DND-41 (cell line): ENCODE measurements around the gene FUS.

Experiments
- EZH2 ChIP-seq: IDR thresholded peaks from 3 replicates; pipeline ENCODE4 v1.6.1; 2012; ENCODE audit warnings: borderline replicate concordance, low read depth, mild to moderate bottlenecking, moderate library complexity, low read length, inconsistent platforms; ENCODE audit not compliant: severe bottlenecking
- TF ChIP-seq, protein P1 (sequence below): IDR thresholded peaks from 2 replicates; pipeline ENCODE4 v1.5.1; 2012; ENCODE audit warnings: borderline replicate concordance, low read length, moderate library complexity, mild to moderate bottlenecking; ENCODE audit not compliant: poor library complexity, severe bottlenecking; ENCODE audit errors: extremely low read depth

- TF ChIP-seq, protein P1, sequence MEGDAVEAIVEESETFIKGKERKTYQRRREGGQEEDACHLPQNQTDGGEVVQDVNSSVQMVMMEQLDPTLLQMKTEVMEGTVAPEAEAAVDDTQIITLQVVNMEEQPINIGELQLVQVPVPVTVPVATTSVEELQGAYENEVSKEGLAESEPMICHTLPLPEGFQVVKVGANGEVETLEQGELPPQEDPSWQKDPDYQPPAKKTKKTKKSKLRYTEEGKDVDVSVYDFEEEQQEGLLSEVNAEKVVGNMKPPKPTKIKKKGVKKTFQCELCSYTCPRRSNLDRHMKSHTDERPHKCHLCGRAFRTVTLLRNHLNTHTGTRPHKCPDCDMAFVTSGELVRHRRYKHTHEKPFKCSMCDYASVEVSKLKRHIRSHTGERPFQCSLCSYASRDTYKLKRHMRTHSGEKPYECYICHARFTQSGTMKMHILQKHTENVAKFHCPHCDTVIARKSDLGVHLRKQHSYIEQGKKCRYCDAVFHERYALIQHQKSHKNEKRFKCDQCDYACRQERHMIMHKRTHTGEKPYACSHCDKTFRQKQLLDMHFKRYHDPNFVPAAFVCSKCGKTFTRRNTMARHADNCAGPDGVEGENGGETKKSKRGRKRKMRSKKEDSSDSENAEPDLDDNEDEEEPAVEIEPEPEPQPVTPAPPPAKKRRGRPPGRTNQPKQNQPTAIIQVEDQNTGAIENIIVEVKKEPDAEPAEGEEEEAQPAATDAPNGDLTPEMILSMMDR, result no peak
- TF ChIP-seq EZH2, result no peak
Measured at GRCh38 chr16:31225193-31225592, 45.3 kb downstream of the FUS start.
